Small intestine (tissue), 7 donors: ENCODE data around the gene MCF2L2. TPM values are rescaled to one million over a fixed set of nuclear protein-coding genes. Genes with fewer than 3 reads are reported as not detected.

ENCODE experiments used
- DNase-seq, 2 donors: peaks; one replicate each; pipeline versions ENCODE4 v3.0.0 to v3.0.0-alpha.2; 2013
- FAIRE-seq: peaks from 2 replicates; lab custom pipeline; 2012; peaks lifted over from hg19 to GRCh38; lab: Jason Lieb, UNC
- H3K27ac ChIP-seq, 3 donors: one replicate each; pipeline ENCODE4 v1.5.1; 2013; ENCODE audit warnings: low read length in 2 of 3, mild to moderate bottlenecking in 2 of 3, control low read depth in 1 of 3, inconsistent platforms in 1 of 3, low read depth in 1 of 3, moderate library complexity in 1 of 3
- H3K27me3 ChIP-seq, 3 donors: one replicate each; pipeline ENCODE4 v1.6.1; 2013; ENCODE audit warnings: low read length in 3 of 3, inconsistent platforms in 1 of 3; ENCODE audit not compliant: control insufficient read depth in 3 of 3, insufficient read depth in 3 of 3
- H3K36me3 ChIP-seq, 3 donors: one replicate each; pipeline ENCODE4 v1.6.1; 2013; ENCODE audit warnings: low read length in 3 of 3, inconsistent platforms in 1 of 3, low read depth in 1 of 3, mild to moderate bottlenecking in 1 of 3, moderate library complexity in 1 of 3; ENCODE audit not compliant: control insufficient read depth in 3 of 3, insufficient read depth in 2 of 3
- H3K4me1 ChIP-seq, 3 donors: one replicate each; pipeline ENCODE4 v1.6.1; 2013; ENCODE audit warnings: low read length in 2 of 3, inconsistent platforms in 1 of 3, low read depth in 1 of 3, mild to moderate bottlenecking in 1 of 3, moderate library complexity in 1 of 3; ENCODE audit not compliant: control insufficient read depth in 3 of 3, insufficient read depth in 2 of 3
- H3K4me3 ChIP-seq, 3 donors: one replicate each; pipeline ENCODE4 v1.5.1; 2013; ENCODE audit warnings: low read length in 3 of 3, control low read depth in 1 of 3, inconsistent platforms in 1 of 3, low read depth in 1 of 3, mild to moderate bottlenecking in 1 of 3, moderate library complexity in 1 of 3
- H3K9me3 ChIP-seq, 2 donors: one replicate each; pipeline ENCODE4 v1.6.1; 2013; ENCODE audit warnings: low read depth in 1 of 2, low read length in 1 of 2; ENCODE audit not compliant: control insufficient read depth in 2 of 2, insufficient read depth in 1 of 2
- WGBS, 3 donors: extraction: QIAGEN DNeasy Blood & Tissue Kit; methylation state at CpG; one replicate each; pipeline ENCODE4 v1.1.7; 2013; 5-methylcytosine and 5-hydroxymethylcytosine counted together
- polyA plus RNA-seq, 4 donors: library from polyadenylated mRNA; stranded (reverse) in 3 of 4; unstranded in 1 of 4; fragments of 200-250 nt in 3 of 4; fragments of 120-200 nt in 1 of 4; gene quantifications; one replicate each; pipeline versions ENCODE4 v1.2.1 to v1.2.3, GENCODE V29; 2013
- donor health status: healthy with polysubstance abuse.
- donor health status: control.
- donor health status: control.
- donor health status: Bipolar disorder and iron deficiency.
- donor health status: healthy.

Gene MCF2L2
- polyA plus RNA-seq, 4 donors = 1.1 to 1.3 (median 1.2) TPM; not detected in 1

DNA sequence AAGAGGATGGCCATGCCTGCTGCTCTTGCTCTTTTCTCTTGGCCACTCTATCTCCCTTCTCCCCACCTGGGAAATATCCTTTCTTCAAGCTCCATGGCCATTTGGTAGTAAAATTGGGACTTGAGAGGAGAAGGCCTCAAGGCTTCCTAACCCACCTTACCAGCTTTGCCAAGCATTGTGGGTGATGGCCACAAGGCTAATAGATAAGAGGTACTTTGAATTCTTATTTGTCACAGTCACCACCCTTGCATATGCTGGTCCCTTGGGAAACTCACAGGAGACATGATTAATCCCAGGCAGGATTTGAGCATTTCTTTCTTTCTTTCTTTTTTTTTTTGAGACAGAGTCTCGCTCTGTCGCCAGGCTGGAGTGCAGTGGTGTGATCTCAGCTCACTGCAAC is 138.2 kb downstream of the MCF2L2 start:
- DNase-seq (no peak), FAIRE-seq (no peak)
- Histone ChIP-seq H3K4me3 (no peak overlapping the region), H3K27ac (no peak overlapping the region), H3K36me3 (no peaks in the 10 kb centered on the region), H3K27me3 (no peaks in the 10 kb centered on the region), H3K9me3 (no peaks in the 10 kb centered on the region), H3K4me1 (peaks cover 2 to 7% (median 6%) of the 10 kb centered on the region in 3 donors)
- 96 to 100% (median 97%) methylated on average over 2 of the region's 2 CpGs for WGBS, 3 donors

DNA sequence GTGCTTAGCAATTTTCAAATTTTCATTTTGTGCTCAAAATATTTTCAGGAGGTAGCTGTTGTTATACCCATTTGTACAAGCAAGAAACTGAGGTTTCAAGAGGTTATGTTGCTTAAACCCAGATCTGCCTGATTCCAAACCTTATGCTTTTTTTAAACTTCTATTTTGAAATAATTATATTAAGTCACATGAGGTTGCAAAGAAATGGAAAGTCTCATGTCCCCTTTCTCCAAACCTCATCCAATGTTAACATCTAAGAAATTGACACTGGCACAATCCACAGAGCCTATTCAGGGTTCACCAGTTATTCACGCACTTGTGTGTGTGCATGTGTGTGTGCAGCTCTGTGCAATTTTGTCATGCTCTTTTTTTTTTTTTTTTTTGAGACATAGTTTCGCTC is 140.3 kb downstream of the MCF2L2 start:
- Histone ChIP-seq H3K36me3 (no peaks in the 10 kb centered on the region), H3K9me3 (no peaks in the 10 kb centered on the region), H3K27me3 (no peaks in the 10 kb centered on the region), H3K4me1 (peaks cover 2 to 10% (median 9%) of the 10 kb centered on the region in 3 donors), H3K4me3 (no peak overlapping the region), H3K27ac (no peak overlapping the region)
- 93 to 100% (median 100%) methylated on average over 2 of the region's 2 CpGs for WGBS, 3 donors
- DNase-seq = no peak
- no peak for FAIRE-seq

DNA sequence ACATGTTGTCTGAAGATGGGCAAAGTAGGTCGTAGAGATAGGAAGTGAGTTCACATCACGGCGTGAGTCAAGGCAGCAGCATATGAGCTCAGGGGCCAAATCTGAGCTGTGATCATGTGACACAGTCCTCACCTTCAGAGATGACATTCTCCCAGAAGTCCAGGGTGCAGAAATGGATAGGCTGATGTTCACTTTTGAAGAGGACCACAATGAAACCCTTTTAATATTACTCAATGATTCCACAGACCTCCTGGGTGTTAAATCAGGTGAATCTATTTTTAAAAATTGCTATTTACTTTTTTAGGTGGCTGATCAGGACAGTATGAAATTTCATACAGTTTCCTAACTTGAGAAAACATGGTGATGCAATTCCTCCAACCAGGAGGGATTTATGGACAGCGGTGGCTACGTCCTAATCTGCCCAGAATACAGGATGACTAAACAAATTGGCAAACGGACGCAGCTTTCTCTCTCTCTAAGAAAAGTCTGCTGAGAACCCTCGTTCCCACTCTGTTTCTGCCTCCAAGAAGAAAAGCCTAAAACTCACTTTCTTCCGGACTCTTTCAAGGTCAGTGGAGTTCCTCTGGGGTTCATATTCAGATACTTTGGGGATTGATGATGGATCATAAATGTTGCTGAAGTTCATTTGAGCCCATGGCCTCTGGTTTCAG is 141.0 kb downstream of the MCF2L2 start:
- no peaks in the 10 kb centered on the region for H3K36me3 ChIP-seq
- H3K27me3 ChIP-seq = no peaks in the 10 kb centered on the region
- H3K9me3 ChIP-seq = no peaks in the 10 kb centered on the region
- no peak for DNase-seq
- no peak overlapping the region for H3K4me3 ChIP-seq
- 80 to 88% (median 83%) methylated on average over 9 of the region's 9 CpGs for WGBS, 3 donors
- no peak overlapping the region for H3K27ac ChIP-seq
- H3K4me1 ChIP-seq = peaks cover 2 to 10% (median 9%) of the 10 kb centered on the region in 3 donors
- no peak for FAIRE-seq

DNA sequence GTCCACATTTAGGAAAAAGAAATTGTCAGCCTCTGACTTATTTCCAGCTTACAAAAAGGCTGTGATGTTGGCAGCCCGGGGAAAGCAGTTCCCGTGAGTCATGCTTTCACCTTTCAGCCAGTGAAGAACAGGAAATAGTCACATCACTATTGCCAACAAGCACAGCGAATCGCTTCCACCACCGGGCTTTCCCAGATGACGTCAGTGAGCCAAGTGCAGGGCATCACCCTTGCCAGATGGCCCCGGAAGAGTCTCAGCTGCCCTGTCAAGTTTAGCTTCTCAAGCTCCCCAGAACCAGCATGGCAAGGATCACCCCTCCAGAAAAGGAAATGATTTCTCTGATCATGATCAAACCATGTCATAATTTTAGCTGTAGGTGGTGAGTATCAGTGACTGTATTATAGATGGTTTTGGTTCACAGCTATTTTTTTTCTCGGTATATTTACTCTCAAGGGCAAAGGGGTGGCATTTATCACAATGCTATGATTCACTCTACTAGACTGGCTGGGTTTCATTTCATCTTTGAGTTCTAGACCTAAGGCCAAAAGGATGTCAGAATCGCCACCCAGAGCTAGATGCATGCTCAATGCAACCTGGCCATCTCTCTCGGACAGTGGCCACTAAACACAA is 142.5 kb downstream of the MCF2L2 start:
- FAIRE-seq (no peak), DNase-seq (peak; percentile 50 to 98)
- H3K4me3 ChIP-seq = no peak overlapping the region
- 16 to 23% (median 16%) methylated on average over 10 of the region's 10 CpGs for WGBS, 3 donors
- peaks cover 2 to 10% (median 9%) of the 10 kb centered on the region in 3 donors for H3K4me1 ChIP-seq
- no peaks in the 10 kb centered on the region for H3K27me3 ChIP-seq
- no peaks in the 10 kb centered on the region for H3K36me3 ChIP-seq
- no peaks in the 10 kb centered on the region for H3K9me3 ChIP-seq
- peak overlapping the region; percentile 50 to 84 (median 74) for H3K27ac ChIP-seq

DNA sequence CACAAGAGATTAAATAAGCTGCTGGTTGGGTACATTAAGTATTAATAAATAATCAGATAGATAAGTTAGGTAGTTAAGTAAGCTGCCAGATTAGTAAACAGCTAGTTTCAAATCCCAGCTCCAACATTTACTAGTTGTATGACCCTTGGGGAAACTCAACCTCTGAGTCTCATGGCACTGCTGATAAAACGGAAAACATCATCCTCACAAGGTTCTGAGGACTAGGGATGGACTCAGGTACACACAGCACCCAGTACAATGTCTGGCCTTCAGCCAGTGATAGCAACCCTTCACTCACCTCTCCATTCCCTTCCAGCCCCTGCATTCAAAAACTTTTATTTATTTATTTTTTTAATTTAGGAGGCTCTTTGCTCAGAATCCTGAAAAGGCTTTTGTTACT is 143.1 kb downstream of the MCF2L2 start:
- H3K4me3 ChIP-seq = no peak overlapping the region
- H3K36me3 ChIP-seq = no peaks in the 10 kb centered on the region
- H3K4me1 ChIP-seq = peaks cover 2 to 9% (median 8%) of the 10 kb centered on the region in 3 donors
- no peaks in the 10 kb centered on the region for H3K27me3 ChIP-seq
- peak overlapping the region; percentile 50 to 84 (median 74) for H3K27ac ChIP-seq
- 11 to 51% (median 14%) methylated on average over 1 of the region's 1 CpG for WGBS, 3 donors
- no peaks in the 10 kb centered on the region for H3K9me3 ChIP-seq
- peak; percentile 30 to 75 for DNase-seq
- no peak for FAIRE-seq

DNA sequence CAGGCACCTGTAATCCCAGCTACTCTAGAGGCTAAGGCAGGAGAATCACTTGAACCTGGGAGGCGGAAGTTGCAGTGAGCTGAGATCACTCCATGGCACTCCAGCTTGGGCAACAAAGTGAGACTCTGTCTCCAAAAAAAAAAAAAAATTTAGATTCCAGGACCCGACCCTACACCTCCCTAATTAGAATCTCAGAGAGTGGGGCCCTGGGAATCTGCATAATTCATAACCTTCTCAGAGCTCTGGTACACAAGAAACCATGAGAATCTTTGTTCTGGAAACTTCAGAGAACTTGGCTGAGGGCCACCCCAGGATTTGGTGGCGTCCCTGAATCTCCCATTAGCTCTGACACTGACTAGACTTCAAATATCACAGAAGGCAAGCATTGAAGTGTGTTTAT is 143.8 kb downstream of the MCF2L2 start:
- no peak for FAIRE-seq
- H3K27ac ChIP-seq = no peak overlapping the region
- H3K9me3 ChIP-seq = no peaks in the 10 kb centered on the region
- 72 to 85% (median 83%) methylated on average over 3 of the region's 3 CpGs for WGBS, 3 donors
- no peak overlapping the region for H3K4me3 ChIP-seq
- no peak for DNase-seq
- no peaks in the 10 kb centered on the region for H3K36me3 ChIP-seq
- no peaks in the 10 kb centered on the region for H3K27me3 ChIP-seq
- peaks cover 2 to 9% (median 8%) of the 10 kb centered on the region in 3 donors for H3K4me1 ChIP-seq

DNA sequence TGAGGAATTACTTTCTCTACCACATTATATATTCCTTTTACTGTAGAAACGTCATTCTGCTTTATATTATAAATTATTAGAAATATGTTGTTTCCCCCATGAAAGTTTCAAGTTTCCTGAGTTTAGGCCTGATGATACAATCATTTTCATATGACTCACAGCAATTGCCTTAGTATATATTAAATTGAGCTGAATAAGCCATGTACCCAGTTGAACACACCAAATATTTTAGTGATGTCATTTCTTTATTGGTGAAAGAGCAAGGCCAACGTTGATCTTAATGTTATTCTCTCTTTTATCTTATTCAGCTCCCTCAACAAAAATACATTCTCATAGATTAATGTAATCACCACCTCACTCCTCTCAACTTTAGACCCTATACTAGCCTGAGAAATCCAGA is 144.5 kb downstream of the MCF2L2 start:
- no peak overlapping the region for H3K27ac ChIP-seq
- no peaks in the 10 kb centered on the region for H3K36me3 ChIP-seq
- DNase-seq = no peak
- H3K9me3 ChIP-seq = no peaks in the 10 kb centered on the region
- H3K27me3 ChIP-seq = no peaks in the 10 kb centered on the region
- 60 to 69% (median 66%) methylated on average over 2 of the region's 2 CpGs for WGBS, 3 donors
- H3K4me1 ChIP-seq = peaks cover 2 to 9% (median 8%) of the 10 kb centered on the region in 3 donors
- H3K4me3 ChIP-seq = no peak overlapping the region
- no peak for FAIRE-seq

DNA sequence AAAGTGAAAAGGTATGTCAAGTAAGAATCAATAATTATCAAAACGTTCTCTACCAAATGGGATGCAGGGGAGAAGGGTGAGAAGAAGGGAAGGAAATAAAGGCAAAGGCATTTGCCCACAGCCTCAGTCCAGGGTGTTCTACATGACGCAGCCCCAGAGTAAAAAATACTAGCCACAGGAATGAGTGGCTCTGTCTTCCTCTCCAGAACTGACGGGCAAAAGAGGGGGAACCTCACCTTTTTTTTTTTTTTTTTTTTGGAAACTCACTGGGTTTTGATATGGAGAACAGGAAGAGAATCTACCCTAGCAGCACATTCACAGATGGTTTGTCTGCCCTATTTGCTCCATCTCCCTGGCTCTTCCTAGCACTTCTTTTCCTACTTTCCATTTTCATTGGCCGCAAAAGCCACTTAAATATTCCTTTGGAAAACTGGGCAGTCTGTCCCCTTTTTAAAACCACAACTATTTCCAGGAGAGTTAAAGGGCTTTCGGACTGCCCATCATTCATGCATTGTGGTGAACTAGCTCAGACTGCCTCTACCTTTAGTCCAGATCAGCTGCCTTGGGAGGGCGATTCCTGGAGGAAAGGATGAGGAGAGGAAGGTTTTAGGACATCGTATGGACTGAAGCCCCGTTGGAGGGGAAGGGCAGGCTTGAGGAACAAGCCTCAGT is 147.2 kb downstream of the MCF2L2 start:
- H3K4me1 ChIP-seq = peaks cover 4 to 11% (median 8%) of the 10 kb centered on the region in 3 donors
- FAIRE-seq (no peak), DNase-seq (no peak)
- H3K36me3 ChIP-seq = peaks cover 0 to 2% (median 0%) of the 10 kb centered on the region in 3 donors
- 85 to 92% (median 89%) methylated on average over 8 of the region's 8 CpGs for WGBS, 3 donors
- no peak overlapping the region for H3K4me3 ChIP-seq
- H3K9me3 ChIP-seq = no peaks in the 10 kb centered on the region
- no peak overlapping the region for H3K27ac ChIP-seq
- H3K27me3 ChIP-seq = no peaks in the 10 kb centered on the region
